ENCODE results near the gene MRTFA.

MRTFA gene

GRCh38 chr22:40421941-40422340 is 214.6 kb downstream of the MRTFA start:
- no peak overlapping the region; the same call in 1 of the 2 replicates for H3K4me2 ChIP-seq
- peaks cover 15% of the 10 kb centered on the region; the same call in 1 of the 2 replicates for H4K20me1 ChIP-seq
- peaks cover 94% of the 10 kb centered on the region for H3K36me3 ChIP-seq
- no peaks in the 10 kb centered on the region for H3K9me3 ChIP-seq
- peaks cover 51% of the 10 kb centered on the region for H3K4me1 ChIP-seq
- no peaks in the 10 kb centered on the region for H3K27me3 ChIP-seq
- H3K9ac ChIP-seq = no peak overlapping the region
- H3K27ac ChIP-seq = peak overlapping the region; percentile 51
- no peak for TF ChIP-seq Cebpa-rat (IDR thresholded peaks at IDR 0.05)
- H3K4me3 ChIP-seq = no peak overlapping the region

GRCh38 chr22:40421082-40421350 is 215.5 kb downstream of the MRTFA start:
- Histone ChIP-seq H3K27me3 (no peaks in the 10 kb centered on the region), H4K20me1 (peaks cover 15% of the 10 kb centered on the region; the same call in 1 of the 2 replicates), H3K4me1 (peaks cover 60% of the 10 kb centered on the region), H3K9me3 (no peaks in the 10 kb centered on the region), H3K4me2 (no peak overlapping the region), H3K9ac (no peak overlapping the region), H3K4me3 (no peak overlapping the region), H3K36me3 (peaks cover 93% of the 10 kb centered on the region), H3K27ac (0 out of 2 replicates have a peak overlapping the region, but pooled peaks have one; percentile 9)
- TF ChIP-seq Cebpa-rat (IDR thresholded peaks at IDR 0.05) = no peak

DNA sequence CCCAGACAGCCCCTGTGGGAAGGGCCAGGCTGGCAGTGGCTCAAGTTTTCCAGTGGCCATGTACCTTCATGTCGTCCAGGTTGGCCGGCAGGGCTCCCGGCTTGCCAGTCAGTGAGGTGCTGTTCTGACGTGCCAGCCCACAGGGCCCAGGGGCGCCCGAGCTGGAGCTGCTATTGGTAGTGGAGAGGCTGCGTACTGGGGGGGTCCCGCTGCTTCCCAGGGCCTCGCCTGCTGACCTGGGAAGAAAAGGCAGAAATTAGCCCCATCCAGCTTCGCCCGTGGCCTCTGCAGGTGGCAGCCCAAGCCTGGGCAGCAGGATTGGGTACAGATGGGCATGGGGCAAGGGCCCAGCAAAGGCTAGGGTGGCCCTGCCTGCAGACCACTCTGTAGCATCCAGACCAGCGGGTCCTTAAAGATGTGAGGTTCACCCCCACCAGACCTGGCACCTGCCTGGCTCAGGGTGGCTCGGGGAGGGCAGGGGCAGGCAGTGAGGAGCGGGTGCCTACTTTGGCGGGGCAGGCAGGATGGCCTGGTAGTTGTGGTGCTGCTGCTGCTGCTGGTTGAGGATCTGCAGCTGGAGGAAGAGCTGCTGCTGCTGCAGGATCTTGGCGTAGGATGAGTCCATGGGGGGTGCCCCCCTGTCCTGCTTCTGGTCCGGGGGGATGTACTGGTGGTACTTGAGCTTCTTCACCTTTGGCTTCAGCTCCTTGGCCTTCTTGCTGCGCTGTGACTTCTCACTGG is 216.0 kb downstream of the MRTFA start:
- Histone ChIP-seq H3K9me3 (no peaks in the 10 kb centered on the region), H3K4me3 (no peak overlapping the region), H3K9ac (no peak overlapping the region), H3K27ac (peak overlapping the region; percentile 81), H4K20me1 (peaks cover 15% of the 10 kb centered on the region; the same call in 1 of the 2 replicates), H3K36me3 (peaks cover 88% of the 10 kb centered on the region), H3K27me3 (no peaks in the 10 kb centered on the region), H3K4me1 (peaks cover 65% of the 10 kb centered on the region), H3K4me2 (peak overlapping the region; percentile 77; the same call in 1 of the 2 replicates)
- no peak for TF ChIP-seq Cebpa-rat (IDR thresholded peaks at IDR 0.05)

GRCh38 chr22:40419718-40420117 is 216.8 kb downstream of the MRTFA start:
- peak overlapping the region; percentile 77 for H3K4me2 ChIP-seq
- peaks cover 80% of the 10 kb centered on the region for H3K36me3 ChIP-seq
- H3K9ac ChIP-seq = no peak overlapping the region
- H3K4me1 ChIP-seq = peaks cover 73% of the 10 kb centered on the region
- no peaks in the 10 kb centered on the region for H3K9me3 ChIP-seq
- H3K27ac ChIP-seq = peak overlapping the region; percentile 81
- H3K27me3 ChIP-seq = no peaks in the 10 kb centered on the region
- peaks cover 15% of the 10 kb centered on the region; the same call in 1 of the 2 replicates for H4K20me1 ChIP-seq
- no peak for TF ChIP-seq Cebpa-rat (IDR thresholded peaks at IDR 0.05)
- H3K4me3 ChIP-seq = no peak overlapping the region

DNA sequence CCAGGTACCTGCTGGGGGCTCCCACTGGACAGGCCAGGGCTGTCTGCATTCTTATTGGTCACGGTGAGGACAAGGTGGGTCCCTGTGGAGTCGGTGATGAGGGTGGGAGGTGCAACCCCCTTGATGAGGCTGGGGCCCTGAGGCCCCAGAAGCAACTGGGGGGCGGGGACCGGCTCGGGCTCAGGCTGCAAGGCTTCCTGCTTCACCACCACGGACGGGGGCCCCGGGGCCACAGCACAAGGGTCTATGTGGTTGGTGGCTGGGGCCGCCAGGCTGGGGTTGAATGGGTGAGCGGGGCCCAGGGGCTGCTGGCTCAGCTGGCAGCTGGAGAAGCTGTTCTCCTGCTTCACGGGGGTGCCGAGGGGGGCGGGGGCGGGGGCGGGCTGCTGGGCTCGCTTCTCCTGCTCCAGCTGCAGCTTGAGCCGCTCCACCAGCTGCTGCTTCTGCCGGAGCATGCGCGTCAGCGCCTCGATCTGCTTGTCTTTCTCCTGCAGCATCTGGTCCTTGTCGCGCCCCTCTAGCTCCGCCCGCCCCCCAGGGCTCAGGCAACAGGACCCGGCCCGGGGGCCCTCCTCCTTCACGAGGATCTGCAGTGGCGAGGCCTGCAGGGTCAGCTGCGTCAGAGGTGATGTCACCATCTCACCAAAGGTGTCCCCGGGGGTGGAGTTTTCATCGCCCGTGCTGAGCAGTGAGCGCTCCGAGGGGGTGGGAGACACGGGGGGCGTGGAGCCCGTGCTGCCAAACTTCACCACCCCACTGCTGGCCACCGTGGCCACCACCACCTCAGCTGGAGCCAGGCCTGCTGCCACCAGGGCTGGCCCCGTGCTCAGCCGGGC is 217.9 kb downstream of the MRTFA start:
- H3K9ac ChIP-seq = peak overlapping the region; percentile 43; the same call in 1 of the 2 replicates
- no peaks in the 10 kb centered on the region for H3K9me3 ChIP-seq
- peaks cover 15% of the 10 kb centered on the region; the same call in 1 of the 2 replicates for H4K20me1 ChIP-seq
- H3K27ac ChIP-seq = peak overlapping the region; percentile 85
- H3K4me1 ChIP-seq = peaks cover 84% of the 10 kb centered on the region
- no peak overlapping the region for H3K4me3 ChIP-seq
- TF ChIP-seq Cebpa-rat (IDR thresholded peaks at IDR 0.05) = no peak
- H3K4me2 ChIP-seq = peak overlapping the region; percentile 86
- peaks cover 69% of the 10 kb centered on the region for H3K36me3 ChIP-seq
- no peaks in the 10 kb centered on the region for H3K27me3 ChIP-seq

DNA sequence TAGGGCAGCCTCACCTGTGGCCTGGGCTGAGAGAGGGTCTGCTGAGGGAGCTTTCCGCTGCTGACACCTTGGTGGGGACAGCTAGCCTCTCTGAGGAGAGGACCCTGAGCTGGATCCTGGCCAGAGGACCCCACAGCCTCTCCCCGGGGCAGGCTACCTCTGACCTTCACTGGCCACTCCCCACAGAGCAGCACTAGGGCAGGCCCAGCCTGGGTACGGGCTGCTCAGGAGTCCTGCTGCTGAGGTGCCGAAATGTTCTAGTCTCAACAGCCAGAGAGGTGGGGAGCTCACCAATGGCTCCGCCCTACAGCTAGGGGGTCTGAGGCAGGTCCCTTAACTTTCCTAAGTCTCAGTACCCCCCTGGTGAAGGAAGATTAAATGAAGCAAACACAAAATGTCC is 218.6 kb downstream of the MRTFA start:
- Histone ChIP-seq H3K27me3 (no peaks in the 10 kb centered on the region), H4K20me1 (peaks cover 14% of the 10 kb centered on the region; the same call in 1 of the 2 replicates), H3K27ac (peak overlapping the region; percentile 85), H3K4me2 (peak overlapping the region; percentile 86), H3K4me3 (no peak overlapping the region), H3K36me3 (peaks cover 62% of the 10 kb centered on the region), H3K4me1 (peaks cover 84% of the 10 kb centered on the region), H3K9me3 (no peaks in the 10 kb centered on the region), H3K9ac (peak overlapping the region; percentile 30; the same call in 1 of the 2 replicates)
- no peak for TF ChIP-seq Cebpa-rat (IDR thresholded peaks at IDR 0.05)

- H3K9ac ChIP-seq = peak overlapping the region; percentile 41; the same call in 1 of the 2 replicates
- no peak for TF ChIP-seq Cebpa-rat (IDR thresholded peaks at IDR 0.05)
- peaks cover 6% of the 10 kb centered on the region; the same call in 1 of the 2 replicates for H4K20me1 ChIP-seq
- no peaks in the 10 kb centered on the region for H3K9me3 ChIP-seq
- H3K4me1 ChIP-seq = peaks cover 84% of the 10 kb centered on the region
- H3K36me3 ChIP-seq = peaks cover 61% of the 10 kb centered on the region
- peak overlapping the region; percentile 86 for H3K4me2 ChIP-seq
- H3K27ac ChIP-seq = peak overlapping the region; percentile 85
- no peaks in the 10 kb centered on the region for H3K27me3 ChIP-seq
- no peak overlapping the region for H3K4me3 ChIP-seq
Observed at GRCh38 chr22:40417041-40417440, 219.5 kb downstream of the MRTFA start.

DNA sequence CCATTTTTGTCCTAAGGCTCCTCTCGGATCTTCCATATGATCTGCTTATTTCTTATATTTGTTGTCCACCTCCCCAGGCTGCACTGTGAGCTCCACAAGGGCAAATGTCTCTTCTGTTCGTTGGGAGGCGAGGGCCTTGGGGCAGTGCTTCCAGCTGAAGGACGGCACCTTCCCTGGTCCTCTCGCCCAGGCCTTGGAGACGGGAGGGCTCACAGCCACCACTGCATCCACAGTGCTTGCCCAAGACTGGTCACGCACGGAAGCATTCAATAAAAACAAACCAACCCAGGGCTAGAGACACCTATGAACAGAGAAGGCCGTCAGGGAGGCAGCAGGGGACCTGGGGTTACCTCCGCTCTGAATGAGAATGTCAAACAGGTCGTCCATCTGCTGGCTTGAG is 219.9 kb downstream of the MRTFA start:
- Histone ChIP-seq H3K27me3 (no peaks in the 10 kb centered on the region), H3K4me3 (no peak overlapping the region; the same call in 1 of the 2 replicates), H3K4me1 (peaks cover 84% of the 10 kb centered on the region), H3K9me3 (no peaks in the 10 kb centered on the region), H3K27ac (peak overlapping the region; percentile 85), H3K36me3 (peaks cover 59% of the 10 kb centered on the region), H4K20me1 (peaks cover 5% of the 10 kb centered on the region; the same call in 1 of the 2 replicates), H3K4me2 (peak overlapping the region; percentile 86), H3K9ac (peak overlapping the region; percentile 41; the same call in 1 of the 2 replicates)
- no peak for TF ChIP-seq Cebpa-rat (IDR thresholded peaks at IDR 0.05)

DNA sequence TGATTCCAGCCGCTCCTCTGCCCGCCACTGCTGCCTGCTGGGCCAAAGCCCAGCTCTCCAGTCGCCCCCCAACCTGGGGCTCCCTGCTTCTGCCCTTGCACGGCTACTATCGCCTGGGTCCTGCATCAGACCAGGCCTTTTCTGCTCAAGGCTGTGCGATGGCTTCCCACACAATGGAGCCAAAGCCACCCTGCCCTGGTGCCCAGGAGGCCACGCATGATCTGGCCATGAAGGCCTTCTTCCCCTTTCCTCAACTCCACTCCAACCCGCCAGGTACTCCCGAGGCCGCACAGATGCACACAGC is 220.3 kb downstream of the MRTFA start:
- Histone ChIP-seq H3K27ac (peak overlapping the region; percentile 85), H3K9me3 (no peaks in the 10 kb centered on the region), H3K4me1 (peaks cover 84% of the 10 kb centered on the region), H3K4me2 (peak overlapping the region; percentile 86), H3K27me3 (no peaks in the 10 kb centered on the region), H3K4me3 (peak overlapping the region; percentile 53; the same call in 1 of the 2 replicates), H3K36me3 (peaks cover 59% of the 10 kb centered on the region), H4K20me1 (peaks cover 5% of the 10 kb centered on the region; the same call in 1 of the 2 replicates), H3K9ac (peak overlapping the region; percentile 41; the same call in 1 of the 2 replicates)
- TF ChIP-seq Cebpa-rat (IDR thresholded peaks at IDR 0.05) = no peak
